Uterus (tissue), 2 donors: ENCODE results near the gene NCKAP1.

ENCODE experiments used
- POLR2A ChIP-seq, 2 donors: fragments of 450-650 bp; IDR thresholded peaks; one replicate each; pipeline ENCODE4 v1.6.1; 2016; ENCODE audit warnings: antibody characterized with exemption in 2 of 2, mild to moderate bottlenecking in 1 of 2, moderate library complexity in 1 of 2
- TF ChIP-seq, protein P1 (sequence below), 4 experiments: fragments of 200-600 bp in 2 of 4; fragments of 450-650 bp in 2 of 4; sonication (generic) in 2 of 4; IDR thresholded peaks; one replicate each; pipeline ENCODE4 v1.5.1; 2016 to 2019; ENCODE audit warnings: antibody characterized with exemption in 4 of 4, mild to moderate bottlenecking in 2 of 4, moderate library complexity in 1 of 4

DNA sequence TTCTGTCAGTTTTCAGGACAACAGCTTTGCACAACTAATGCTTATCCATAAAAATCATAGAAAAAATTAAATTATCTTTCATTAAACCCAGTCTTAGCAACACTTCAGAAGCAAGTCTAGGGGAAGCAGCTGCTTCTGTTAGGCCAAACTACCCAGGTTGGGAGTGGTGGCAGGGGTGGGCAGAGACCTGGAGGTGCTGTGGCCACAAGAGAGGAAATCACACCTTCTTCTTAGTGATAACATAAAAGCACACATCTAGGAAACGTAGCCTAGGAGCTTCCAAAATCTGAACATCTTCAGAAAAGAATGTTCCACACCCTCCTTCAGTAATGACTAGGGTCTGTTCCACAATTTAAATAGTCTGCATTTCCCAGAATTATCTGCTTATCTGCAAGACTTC is 139.5 kb downstream of the NCKAP1 start:
- no peak for TF ChIP-seq POLR2A (IDR thresholded peaks at IDR 0.05)
- TF ChIP-seq, protein P1, sequence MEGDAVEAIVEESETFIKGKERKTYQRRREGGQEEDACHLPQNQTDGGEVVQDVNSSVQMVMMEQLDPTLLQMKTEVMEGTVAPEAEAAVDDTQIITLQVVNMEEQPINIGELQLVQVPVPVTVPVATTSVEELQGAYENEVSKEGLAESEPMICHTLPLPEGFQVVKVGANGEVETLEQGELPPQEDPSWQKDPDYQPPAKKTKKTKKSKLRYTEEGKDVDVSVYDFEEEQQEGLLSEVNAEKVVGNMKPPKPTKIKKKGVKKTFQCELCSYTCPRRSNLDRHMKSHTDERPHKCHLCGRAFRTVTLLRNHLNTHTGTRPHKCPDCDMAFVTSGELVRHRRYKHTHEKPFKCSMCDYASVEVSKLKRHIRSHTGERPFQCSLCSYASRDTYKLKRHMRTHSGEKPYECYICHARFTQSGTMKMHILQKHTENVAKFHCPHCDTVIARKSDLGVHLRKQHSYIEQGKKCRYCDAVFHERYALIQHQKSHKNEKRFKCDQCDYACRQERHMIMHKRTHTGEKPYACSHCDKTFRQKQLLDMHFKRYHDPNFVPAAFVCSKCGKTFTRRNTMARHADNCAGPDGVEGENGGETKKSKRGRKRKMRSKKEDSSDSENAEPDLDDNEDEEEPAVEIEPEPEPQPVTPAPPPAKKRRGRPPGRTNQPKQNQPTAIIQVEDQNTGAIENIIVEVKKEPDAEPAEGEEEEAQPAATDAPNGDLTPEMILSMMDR (IDR thresholded peaks at IDR 0.05), result no peak
